NCI-H2227 treated with DMSO at 0.1 percent for 48 hours (cell line): ENCODE measurements around the gene FAM174B.

Experiments used
- DNase-seq: peaks from one replicate; lab custom pipeline; 2025; lab: John Stamatoyannopoulos, UW

The FAM174B gene

DNA sequence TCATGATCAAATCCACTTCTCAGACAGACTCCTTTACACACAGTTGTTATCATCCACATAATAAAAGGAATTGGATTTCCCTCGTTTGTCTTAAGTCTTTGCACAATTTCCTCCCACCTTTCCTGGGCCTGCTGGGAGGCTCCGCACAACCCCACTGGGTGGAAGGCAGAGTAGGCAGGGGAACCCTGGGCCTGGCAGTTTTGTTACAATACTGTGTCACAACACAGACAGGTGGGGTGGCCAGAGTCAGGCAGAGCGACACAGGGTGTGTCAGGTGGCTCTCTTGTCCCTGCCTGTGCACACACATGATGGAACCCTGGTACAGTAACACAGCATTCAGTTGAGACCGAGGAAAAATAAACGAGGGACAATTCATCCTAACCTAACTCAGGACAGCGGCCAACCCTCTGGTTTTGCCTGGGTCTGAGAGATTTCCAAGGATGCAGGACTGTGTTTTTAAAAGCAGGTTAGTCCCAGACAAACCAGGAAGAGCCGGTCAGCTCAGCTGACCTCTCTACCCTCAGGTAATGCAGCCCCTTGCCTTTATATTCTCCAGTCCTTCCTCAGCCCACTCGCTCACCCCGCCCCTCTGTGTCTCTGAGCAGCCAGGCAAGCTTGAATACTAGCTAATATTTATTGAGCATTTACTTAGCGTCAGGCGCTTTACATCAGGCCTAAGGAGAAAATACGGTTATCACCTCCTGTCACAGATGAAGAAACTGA is 8.8 kb upstream of the FAM174B start:
- no peak for DNase-seq

DNA sequence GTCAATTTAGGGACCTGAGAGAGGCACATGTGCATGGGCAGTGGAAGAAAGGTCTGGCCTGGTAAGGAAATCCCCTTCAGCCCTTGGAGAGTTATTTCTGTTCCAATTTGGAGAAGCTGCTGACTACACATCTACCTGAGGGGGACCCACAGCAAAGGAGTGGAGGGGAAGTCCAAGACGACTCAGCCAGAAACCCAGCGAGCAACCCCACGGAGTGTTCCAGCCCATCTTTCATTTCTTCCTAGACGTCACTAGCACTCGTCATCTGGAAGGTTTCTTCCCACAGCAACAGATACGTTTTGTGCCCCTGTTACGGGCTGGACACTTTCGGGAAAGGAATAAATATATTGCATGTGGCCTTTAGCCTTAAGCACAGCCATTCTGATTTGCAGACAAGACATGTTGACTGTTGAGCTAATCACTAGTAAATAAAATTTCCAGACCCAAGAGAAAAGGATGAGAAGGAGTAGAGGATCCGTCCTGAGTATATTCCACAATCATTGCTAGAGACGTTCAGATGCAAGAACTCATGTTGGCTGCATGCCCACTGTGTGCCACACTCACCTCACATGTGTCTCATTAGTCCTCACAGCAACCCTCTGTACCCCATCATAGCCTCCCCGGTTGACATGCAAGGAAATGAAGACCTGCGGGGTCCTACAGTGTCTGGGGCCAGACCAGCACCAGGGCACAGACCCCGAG is 7.8 kb upstream of the FAM174B start:
- no peak for DNase-seq

- no peak for DNase-seq
These were observed 7.2 kb upstream of the FAM174B start for GRCh38 chr15:92662762-92663161.

DNA sequence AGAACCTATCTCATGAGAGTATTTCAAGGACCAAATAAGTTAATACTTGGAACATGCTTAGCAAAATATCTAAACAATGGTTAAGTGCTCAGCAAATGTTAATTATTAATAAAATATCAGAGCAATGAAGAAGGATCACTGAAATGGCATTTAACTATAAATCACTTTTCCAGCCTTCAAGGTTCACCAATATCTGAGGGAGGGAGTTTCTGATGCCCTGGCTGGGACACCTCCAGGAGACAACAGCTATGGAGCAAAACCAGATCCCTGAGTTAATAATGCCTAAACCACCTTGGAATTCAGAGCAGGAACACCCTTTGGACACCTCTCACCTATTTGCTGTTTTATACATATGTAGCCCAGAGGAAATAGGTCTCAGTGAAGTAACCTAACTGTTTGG is 6.4 kb upstream of the FAM174B start:
- DNase-seq, result no peak

GRCh38 chr15:92661069-92661468 is 5.5 kb upstream of the FAM174B start:
- no peak for DNase-seq

DNA sequence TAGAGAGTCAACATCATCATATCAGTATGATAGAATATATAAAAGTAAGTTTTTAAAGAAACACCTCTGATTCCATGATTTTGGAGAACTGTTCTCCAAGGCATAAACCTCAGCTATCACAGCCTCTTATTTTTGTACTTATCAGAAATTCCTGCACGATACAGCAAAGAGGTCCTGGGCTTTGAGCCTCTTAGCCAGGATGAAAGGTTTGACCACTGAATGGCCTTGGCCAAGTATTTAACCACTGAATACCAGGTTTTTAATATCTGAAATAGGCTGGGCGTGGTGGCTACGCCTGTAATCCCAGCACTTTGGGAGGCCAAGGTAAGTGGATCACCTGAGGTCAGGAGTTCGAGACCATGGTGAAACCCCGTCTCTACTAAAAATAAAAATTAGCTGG is 1.9 kb upstream of the FAM174B start:
- DNase-seq, result no peak

- no peak for DNase-seq
These were observed 514 bp upstream of the FAM174B start for GRCh38 chr15:92656089-92656488.

- no peak for DNase-seq
These were observed 913 bp downstream of the FAM174B start for GRCh38 chr15:92654662-92655061.

- peak; percentile 33 for DNase-seq
These were observed 1.6 kb downstream of the FAM174B start for GRCh38 chr15:92653836-92654539.

DNA sequence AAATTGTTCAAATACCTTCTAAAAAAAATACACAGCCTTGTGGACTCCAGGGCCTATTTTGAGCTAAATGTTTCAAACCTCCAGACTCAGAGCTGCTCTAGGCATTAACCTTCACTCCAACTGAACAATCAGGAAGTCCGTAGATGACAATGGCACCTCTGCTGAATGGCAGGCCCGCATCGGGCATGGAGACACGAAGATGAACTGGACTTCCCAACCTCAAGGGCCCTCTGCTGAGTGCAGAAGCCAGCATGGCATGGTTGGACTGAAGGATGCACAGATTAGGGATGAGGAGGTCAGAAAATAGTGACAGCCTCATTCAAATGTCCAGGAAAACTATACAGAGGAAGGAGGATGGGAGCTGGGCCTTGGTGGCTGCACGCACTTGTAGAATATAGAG is 2.2 kb downstream of the FAM174B start:
- DNase-seq, result no peak

GRCh38 chr15:92652576-92652966 is 3.0 kb downstream of the FAM174B start:
- no peak for DNase-seq

GRCh38 chr15:92651877-92652575 is 3.5 kb downstream of the FAM174B start:
- DNase-seq, result no peak

- no peak for DNase-seq
These were observed 4.6 kb downstream of the FAM174B start for GRCh38 chr15:92650966-92651365.

- DNase-seq, result peak; percentile 15
These were observed 5.3 kb downstream of the FAM174B start for GRCh38 chr15:92650256-92650655.

DNA sequence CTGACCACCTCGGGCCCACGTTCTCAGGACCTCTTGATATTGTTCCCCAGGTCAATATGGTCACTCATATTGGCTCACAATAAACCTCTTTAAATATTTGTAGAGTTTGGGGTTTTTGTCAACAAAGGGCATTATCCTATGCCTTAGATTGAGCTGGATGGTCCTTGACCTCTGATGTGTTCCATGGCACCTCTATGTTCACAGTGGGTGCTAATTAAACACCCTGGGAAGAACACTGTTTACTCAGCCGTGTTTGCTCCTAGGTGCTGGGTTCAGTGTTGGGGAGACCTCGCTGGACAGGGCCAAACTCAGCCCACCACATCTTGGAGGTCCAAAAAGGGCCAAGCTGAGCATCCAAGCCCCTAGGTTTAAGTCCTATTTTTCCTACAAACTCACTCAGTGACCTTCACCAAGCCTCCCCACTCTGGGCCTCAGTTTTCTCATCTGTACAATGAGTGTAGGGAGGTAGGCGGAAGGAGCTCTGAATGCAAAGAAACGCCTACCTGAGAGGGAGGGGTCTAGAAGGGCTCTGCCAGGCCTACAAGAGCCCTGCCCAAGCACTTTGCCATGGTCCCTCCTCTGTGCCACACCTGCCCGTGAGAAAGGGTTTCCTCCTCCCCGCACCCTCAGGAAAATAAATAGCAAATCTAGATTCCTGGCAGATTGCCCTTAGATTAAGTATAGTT is 7.2 kb downstream of the FAM174B start:
- DNase-seq, result no peak

DNA sequence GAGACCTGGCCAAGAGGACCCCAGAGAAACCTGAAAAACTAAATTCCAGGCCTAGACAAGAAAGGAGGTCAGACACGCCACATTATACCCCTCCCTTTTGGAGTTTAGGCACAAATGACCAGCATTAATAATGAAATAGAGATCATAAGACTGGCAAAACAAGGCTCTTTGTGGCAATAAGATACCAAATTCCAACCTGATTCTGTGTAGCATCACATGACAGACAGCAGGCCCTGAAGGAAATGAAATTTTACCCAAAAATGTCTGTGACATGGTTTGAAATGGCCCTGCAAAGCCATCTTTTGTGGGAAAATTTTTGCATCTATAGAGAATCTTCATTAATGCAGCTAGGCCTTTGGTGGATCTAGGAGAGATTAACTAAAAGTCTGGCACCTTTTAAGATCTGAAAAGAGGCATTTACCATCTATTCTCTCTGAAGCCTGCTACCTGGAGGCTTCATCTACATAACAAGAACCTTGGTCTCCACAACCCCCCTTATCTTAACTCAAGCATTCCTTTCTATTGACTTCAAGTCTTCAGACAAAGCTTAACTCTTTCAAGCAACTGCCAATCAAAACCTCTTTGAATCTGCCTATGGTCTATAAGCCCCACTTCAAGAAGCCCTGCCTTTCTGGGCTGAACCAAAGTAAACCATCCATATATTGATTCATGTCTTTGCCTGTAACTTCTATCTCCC is 8.0 kb downstream of the FAM174B start:
- DNase-seq, result no peak

- no peak for DNase-seq
These were observed 9.4 kb downstream of the FAM174B start for GRCh38 chr15:92646216-92646615.

- no peak for DNase-seq
These were observed 9.8 kb downstream of the FAM174B start for GRCh38 chr15:92645731-92646130.

DNA sequence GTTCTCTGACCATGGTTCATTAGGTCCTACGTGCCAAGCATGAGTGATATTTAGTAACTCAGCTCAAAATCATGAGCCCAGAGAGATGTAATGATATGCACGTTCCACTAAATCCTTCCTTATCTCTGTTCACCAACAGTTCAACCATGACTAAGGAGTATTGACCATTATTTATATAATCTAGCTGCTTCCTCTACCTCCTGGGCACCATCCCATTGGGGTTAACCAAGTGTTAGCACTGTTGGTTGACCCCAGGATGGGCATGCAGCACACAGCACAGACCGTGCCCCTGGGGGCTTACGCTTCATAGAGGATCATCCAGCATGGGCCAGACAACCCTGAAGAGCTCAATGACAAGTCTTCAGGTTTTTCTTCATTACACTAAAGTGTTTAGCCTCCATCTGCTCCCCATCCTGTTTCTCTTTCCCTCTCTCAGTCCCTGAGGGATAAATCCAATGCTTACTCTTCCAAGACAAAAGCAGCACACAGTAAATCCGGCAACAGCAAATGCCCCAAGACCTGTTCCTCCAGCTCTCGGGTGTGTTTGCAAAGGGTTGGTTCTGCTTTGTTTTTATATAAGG is 10.4 kb downstream of the FAM174B start:
- no peak for DNase-seq

DNA sequence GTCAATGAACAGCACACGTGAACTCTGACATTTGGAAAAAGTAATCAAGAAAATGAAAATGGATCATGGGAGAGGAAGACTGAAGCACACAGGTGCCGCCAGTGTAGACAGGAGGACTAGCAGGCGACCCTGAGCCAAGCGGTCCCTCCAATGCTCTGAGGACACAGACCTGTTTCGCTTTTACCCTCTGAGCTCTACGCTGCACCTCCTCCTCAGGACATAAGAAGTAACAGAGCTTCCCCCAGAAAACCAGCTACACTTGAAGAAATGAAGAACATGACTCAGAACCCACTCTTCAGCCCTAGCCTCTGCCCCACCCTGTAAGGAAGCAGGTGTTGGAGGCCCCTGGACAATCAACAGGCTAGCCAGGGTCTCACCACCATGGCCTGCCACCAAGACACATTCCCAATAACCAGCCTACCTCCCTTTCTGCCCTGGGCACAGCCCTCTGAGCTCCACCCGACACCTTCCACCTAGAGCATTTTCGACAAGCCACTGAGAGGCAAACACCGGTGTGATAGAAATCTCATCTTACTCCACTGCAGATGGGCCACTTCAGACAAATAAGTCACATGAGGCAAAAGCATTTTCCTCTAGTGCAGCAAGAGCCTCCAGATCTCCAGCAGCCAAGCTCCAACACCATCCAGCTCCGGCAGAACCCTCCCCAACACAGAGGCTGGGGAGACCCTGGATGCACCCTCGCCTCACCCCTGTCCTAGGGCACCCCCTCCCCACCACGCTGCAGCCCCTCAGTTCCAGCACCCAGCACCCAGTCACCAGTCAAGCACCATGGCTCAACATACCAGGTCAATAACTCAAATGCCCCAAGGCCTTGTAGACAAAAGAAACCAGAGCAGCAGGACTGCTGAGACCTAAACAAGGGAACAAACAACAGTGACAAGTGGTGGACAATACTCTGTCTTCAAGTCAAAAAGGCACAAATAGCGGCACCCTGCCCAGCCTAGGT is 11.4 kb downstream of the FAM174B start:
- DNase-seq, result no peak
